Esophagus squamous epithelium (tissue), 5 donors: Measurements from ENCODE around the gene GPC4. TPM values are rescaled to one million over a fixed set of nuclear protein-coding genes. Genes with fewer than 3 reads are reported as not detected.

Source experiments
- DNase-seq: peaks from one replicate; lab custom pipeline; 2025; lab: John Stamatoyannopoulos, UW
- H3K27ac ChIP-seq, 4 donors: fragments of 200-600 bp; sonication (generic); one replicate each; pipeline ENCODE4 v1.5.1; 2016 to 2019; ENCODE audit warnings: mild to moderate bottlenecking in 1 of 4
- H3K27me3 ChIP-seq, 4 donors: fragments of 200-600 bp; sonication (generic); 1 replicate in 3 of 4; 2 replicates in 1 of 4; pipeline versions ENCODE4 v1.5.1 to v1.6.0; 2017 to 2021; ENCODE audit warnings: antibody characterized with exemption in 1 of 4
- H3K36me3 ChIP-seq, 3 donors: fragments of 200-600 bp; sonication (generic); one replicate each; pipeline ENCODE4 v1.5.1; 2016 to 2019
- H3K4me1 ChIP-seq, 3 donors: fragments of 200-600 bp; sonication (generic); one replicate each; pipeline ENCODE4 v1.5.1; 2017 to 2019
- H3K4me3 ChIP-seq, 4 donors: fragments of 200-600 bp; sonication (generic); 1 replicate in 3 of 4; 2 replicates in 1 of 4; pipeline ENCODE4 v1.5.1; 2016 to 2019; ENCODE audit warnings: mild to moderate bottlenecking in 2 of 4, moderate library complexity in 1 of 4
- H3K9me3 ChIP-seq, 3 donors: fragments of 200-600 bp; sonication (generic); one replicate each; pipeline ENCODE4 v1.5.1; 2016 to 2019
- CTCF ChIP-seq, 6 experiments: fragments of 450-650 bp in 4 of 6; fragments of 200-600 bp in 2 of 6; sonication (generic) in 2 of 6; IDR thresholded peaks; one replicate each; pipeline ENCODE4 v1.5.1; 2016 to 2019; ENCODE audit warnings: antibody characterized with exemption in 6 of 6, mild to moderate bottlenecking in 4 of 6, moderate library complexity in 4 of 6
- POLR2A ChIP-seq, 4 donors: fragments of 450-650 bp; IDR thresholded peaks; one replicate each; pipeline ENCODE4 v1.6.1; 2017; ENCODE audit warnings: antibody characterized with exemption in 4 of 4, mild to moderate bottlenecking in 4 of 4, moderate library complexity in 3 of 4
- WGBS, 2 donors: methylation state at CpG; one replicate each; pipeline ENCODE4 v1.1.5; 2018; 5-methylcytosine and 5-hydroxymethylcytosine counted together
- intact Hi-C: fragments of 100-400 bp; cut with DNase I; formaldehyde crosslinking; loops from one replicate; pipeline ENCODE4 v1.15.0; 2022
- total RNA-seq, 4 donors: library from RNA; depleted of rRNA; stranded (reverse); fragments of >200 nt; gene quantifications; one replicate each; pipeline ENCODE4 v1.1.0, GENCODE V29; 2016
- donor health status: DM: yes; HTN: yes; CAD: no.

Gene GPC4
- total RNA-seq, 4 donors from 2014 or later: 1.3 to 8.2 (median 3.1) TPM

DNA sequence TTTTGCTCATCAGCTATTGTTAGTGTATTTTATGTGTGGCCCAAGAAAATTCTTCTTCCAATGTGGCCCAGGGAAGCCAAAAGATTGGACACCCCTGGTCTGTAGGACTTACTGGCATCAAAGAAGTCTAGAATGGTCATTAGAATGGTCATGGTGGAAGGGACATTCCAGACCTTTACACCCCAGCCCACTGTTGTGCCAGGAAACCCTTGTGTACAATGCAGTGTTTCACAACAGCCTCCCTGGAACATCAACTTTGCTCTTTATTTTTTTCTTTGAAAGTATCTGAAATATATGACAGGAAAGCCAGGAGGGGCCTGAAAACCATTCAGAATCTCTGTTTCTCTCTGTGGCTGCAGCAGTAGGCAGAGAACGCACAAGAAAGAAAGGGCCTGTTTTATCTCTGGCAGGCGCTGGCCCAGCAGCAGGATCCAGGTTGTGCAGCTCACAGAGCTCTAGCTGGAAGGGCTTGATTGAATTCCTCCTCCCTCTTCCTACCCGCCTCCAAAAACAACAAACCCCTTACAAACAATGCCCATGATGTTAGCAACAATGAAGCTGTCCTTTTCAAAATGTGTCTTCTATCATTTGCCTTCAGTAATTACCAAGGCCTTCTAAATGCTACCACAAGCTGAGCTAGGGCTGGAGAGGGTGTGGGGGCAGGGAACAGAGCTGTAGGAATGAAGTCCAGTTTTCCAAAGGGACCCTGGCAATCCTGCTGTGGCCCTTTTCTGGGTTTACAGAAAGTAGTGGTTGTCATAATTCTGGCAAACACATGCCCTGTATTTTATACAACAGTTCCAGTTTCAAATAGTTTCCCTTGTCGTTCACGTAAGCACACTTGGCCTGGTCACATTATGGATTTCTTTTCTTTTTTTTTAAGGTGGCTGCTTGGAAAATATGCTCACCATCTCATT lies 164.8 kb downstream of the GPC4 start:
- TF ChIP-seq POLR2A (IDR thresholded peaks at IDR 0.05) (no peak), CTCF (IDR thresholded peaks at IDR 0.05) (no peak)
- H3K9me3 ChIP-seq: peaks cover 3 to 18% (median 17%) of the 10 kb centered on the region in 3 donors
- no peaks in the 10 kb centered on the region for H3K27me3 ChIP-seq
- H3K4me3 ChIP-seq: no peak overlapping the region
- WGBS, 2 donors: 79 to 87% methylated on average over 4 to 5 of the region's 5 CpGs
- H3K27ac ChIP-seq: peak overlapping the region in 1 of 4 donors; percentile 50
- no peaks in the 10 kb centered on the region for H3K4me1 ChIP-seq
- H3K36me3 ChIP-seq: no peaks in the 10 kb centered on the region
- intact Hi-C loops: no loop called here
- no peak for DNase-seq

Other genes starting within 250 kb of the GPC4 start
- gene TFDP3, start 197.1 kb downstream of the GPC4 start, total RNA-seq: not detected